HG02938 (cell line): ENCODE measurements around the gene MEIKIN.

Experiments used
- ATAC-seq: cut with Tn5 transposase; IDR thresholded peaks from one replicate; pipeline ENCODE4 v1.9.1; 2021; ENCODE audit warnings: mild to moderate bottlenecking, moderate library complexity; ENCODE audit not compliant: unreplicated experiment

The MEIKIN gene, protein sequence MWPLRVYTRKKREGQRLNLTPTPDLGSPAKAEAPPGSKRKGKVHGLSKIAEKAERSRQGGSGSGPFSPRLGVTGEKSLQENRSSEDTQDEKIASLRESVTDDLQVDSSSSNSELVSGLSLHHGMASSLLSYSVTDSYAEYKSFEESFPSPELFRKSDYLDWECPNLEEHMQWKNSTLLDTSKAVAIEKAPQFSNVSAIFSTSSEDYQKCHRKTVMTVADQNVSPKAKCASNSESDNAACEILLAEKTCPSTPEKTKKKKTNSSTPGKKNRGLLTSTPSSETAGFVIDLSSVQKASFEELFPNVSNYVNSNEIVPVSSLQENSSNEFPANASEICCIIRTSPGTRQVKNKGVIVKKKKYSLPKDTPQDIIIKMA

DNA sequence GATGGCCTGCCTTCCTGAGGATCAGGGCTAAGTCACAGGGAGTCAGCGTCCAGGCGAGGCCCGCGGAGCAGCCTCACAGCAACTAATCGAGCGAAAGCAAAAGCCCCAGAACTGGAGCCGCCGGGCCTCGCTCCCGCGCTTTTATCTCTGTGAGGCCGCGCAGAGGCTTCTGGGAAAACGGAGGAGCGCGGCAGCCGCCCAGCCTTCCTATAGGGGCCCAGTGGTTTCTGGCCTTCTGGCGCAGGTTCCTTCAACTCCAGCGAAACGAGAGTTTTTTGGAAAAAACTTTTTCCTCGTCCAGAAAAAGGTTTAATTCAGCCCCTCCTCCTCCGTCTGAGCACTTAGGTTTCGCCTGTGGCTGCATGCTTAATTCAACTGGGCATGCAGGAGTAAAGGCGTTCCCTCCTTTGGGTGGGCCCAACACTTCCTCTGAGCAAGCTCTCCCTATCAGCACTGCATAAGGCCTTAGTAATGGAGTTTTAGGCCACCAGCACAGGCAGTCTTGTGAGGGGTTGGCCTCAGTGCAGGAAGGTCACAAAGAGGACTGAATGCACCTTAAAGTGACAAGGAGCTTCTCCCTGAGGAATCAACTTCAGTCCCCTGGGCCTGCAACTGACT lies at the start of gene MEIKIN:
TSS of gene MEIKIN (minus strand) at position 113 of the 618 bp plus-strand sequence. CDS start 158 bp downstream, outside the sequence.
- ATAC-seq: no peak

DNA sequence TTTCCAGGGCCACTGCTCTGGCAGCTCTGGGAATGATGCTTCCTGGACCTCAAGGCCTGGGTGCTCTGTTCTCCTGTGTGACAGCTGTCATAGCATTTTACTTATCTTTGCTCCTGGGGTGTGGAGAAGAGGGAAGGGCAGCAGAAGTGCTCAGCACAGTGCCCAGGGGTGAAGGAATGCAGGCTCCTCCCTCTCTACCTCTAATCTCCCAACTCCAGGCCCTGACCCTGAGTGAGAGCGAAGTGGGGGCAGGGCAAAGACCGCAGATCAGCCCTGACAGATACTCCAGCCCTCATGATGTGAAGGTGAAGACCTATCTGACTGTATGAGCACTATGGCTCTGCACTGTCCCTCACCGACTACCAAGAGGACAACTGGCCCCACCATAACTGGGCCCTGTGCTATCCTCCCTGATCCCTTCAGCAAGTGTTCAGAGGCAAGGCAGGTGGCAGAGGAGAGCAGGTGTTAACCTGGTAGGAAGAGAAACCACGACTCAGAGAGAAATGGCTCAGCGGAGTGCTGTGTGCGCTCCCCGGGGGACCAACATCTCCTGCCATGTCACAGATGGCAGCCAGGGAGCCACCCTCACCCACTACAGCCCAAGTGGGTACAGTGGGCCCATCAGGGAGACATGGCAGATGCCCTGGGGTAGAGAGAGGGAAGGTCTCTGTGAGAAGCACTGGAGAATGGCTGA lies 49.2 kb upstream of the MEIKIN start:
- no peak for ATAC-seq

DNA sequence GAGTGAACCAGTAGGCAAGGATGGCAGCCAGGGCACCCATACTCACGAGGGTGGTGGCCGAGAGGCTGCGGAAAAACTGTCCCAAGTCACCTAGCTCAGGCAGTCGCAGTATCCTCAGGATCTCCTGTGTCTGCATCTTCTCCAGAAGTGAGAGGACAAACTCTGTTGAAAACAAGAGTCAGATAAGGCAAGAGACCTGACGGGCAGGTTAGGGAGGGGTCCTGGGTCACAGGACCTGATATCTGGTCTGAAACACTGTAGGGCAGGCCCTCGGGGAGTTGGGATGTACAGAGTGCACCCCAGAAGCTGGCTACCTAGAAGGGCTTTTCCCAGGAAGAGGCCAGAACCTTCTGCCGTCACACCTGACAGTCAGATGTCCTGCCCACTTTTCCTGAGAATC lies 48.6 kb upstream of the MEIKIN start:
- no peak for ATAC-seq

DNA sequence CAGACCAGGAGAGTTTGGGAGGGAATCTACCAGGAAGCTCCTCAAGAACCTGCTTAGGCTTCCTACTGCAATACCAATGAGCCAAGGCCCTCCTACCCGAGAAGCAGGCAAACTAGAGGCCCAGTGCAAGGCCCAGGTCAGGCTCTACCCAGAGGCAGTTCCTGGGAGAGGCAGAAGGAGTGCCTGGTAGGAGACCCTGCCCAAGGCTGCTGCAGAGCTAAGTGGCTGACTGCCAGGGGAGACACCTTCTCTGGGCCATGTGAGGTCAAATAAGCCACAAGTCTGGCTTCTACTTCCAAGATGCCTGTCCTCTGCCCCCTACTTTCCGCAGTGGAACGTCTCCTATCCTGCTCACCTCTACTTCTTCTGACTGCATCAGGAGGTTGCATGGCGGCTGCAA lies 48.2 kb upstream of the MEIKIN start:
- no peak for ATAC-seq

DNA sequence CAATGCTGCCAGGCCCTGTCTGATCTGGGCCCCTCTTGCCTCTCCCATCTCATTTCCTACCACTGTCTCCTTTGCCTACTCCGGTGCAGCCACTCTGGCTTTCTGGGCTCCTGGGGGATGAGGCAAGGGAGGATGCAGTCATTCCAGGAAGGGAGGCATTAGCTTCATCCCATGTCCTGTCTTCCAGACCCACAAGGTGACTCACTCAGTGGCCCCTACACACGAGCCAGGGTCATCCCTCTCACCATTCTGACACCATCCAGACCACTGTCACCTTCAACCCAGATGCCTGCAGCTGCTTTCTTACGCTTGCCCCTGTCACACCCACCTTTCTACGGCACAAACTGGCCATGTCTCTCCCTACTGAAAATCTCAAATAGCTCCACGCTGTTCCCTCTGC lies 46.9 kb upstream of the MEIKIN start:
- no peak for ATAC-seq

GRCh38 chr5:131991593-131992324 lies 46.3 kb upstream of the MEIKIN start:
- no peak for ATAC-seq

DNA sequence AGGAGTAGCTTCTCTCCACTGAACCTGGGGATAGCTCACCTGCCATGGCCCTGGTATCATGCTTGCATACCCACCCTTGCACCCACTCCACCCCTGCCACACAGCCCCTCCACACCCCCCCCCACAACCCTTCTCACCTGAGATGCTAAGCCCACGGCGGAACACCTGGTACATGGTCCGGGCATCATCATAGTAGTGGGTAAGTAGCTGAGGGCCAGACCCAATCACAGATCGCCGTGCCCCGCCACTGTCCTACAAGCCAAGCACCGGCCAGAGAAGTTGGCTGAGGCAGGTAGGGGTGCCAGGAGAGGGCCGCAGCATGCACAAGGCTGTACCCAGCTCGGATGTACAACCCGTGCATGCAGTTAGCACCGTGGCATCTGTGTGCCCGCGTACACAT lies 45.3 kb upstream of the MEIKIN start:
- no peak for ATAC-seq

DNA sequence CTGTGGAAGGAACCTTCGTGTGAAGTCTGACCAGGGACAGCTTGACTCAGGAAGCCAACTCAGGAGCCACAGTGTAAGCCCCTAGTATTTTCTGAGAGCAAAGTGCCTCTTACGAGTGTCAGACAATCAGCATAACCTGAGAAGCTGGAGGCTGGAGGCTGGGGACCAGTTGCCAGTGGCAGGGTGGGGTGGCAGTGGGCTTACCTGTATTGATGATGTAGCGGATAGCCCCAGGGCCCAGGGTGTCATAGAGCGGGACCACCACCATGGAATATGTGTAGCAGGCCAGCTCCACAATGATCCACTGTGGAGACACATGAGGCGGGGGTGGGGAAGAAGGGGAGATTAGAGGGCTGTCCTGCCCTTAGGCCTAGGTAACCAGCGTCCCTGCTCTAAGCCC lies 43.1 kb upstream of the MEIKIN start:
- no peak for ATAC-seq

- no peak for ATAC-seq
Measured at GRCh38 chr5:131987251-131987650, 41.8 kb upstream of the MEIKIN start.

DNA sequence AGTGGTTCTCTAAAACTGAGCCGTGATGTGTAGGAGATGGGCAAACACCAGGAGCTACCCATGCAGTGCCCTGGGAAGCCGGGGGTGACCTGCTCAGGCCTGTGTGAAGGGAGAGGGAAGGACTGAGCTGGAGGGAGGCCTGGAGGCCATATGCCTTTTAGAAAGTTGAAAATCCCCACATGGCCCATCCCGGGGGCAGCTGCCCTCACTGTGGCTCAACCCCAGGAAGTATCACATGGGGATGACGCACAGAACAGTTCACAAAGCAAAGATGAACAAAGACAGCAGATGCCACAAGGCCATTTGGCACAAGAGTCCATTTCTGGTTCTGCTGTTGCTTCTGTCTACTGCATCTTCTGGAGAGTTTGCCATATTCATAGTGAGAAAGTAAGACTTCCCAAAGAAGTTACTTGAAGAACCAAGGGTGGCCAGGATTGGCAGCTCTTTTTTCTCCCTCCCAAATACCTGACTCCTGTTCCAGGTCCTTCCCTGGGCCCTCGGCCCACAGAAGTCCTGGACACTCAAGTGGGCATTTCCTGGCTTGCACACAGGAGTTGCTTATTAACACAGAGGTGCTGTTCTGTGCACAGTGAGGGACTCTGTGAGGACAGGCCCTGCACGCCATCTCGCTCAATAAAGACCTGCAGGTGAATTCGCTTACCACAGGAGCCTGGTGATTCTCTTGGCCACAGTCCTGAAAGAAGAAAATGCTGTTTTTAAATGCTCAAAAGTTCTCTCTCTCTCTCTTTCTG lies 40.9 kb upstream of the MEIKIN start:
- no peak for ATAC-seq

- no peak for ATAC-seq
Measured at GRCh38 chr5:131984956-131985665, 39.6 kb upstream of the MEIKIN start.

GRCh38 chr5:131983244-131983771 lies 37.8 kb upstream of the MEIKIN start:
- ATAC-seq: no peak

DNA sequence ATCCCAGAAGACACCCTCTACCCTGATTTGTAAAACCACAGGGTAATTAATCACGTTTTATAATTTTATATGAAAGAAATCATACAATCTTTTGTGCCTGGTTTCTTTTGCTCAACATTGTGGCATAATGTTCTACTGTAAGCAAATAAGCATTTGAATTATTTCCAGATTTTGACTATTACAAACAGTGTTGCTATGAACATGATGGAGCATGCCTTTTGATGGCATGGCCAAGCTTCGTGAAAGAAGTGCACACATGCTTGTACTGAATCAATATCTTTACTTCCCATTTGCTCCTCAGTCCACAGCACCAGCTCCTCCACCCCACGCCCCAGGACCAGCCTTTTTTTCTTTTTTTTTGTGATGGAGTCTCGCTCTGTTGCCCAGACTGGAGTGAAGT lies 36.1 kb upstream of the MEIKIN start:
- ATAC-seq: no peak

DNA sequence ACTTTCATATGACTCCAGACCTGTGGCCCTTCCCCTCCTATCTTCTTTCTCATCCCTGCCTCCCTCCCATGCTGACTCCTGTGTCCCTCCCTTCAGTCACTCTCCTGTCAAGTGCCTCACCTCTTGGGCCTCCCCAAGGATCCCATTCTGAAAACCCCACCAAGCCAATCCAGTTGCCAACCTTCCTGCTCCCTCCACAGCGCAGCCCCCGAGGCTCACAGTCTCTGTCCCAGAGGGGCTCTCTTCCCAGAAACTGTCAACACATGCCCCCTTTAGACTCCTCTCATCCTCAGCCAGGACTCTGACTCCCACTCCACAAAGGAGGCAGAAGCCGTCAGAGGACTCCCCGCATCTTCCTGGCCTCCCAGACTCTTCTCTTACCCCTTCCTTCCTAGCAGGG lies 35.2 kb upstream of the MEIKIN start:
- ATAC-seq: no peak

DNA sequence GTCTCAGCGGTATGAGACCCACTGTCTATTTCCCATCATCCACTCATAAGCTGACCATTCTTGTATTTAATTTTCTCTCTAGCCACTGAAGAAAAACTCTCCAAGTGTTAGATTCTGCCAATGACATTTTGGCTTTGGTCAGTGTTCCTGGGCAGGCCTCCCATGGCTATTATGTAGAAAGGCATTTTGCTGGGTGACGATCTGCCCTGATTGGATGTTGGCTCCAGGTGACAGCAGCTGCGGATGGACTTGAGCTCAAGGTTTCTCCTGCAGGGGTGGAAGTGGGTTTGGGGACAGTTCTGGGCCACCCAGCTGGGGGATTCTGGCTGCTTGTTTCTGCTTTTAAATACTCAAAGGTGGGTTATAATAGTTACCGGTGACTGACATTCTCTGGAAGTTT lies 34.4 kb upstream of the MEIKIN start:
- no peak for ATAC-seq

- ATAC-seq: no peak
Measured at GRCh38 chr5:131977212-131977604, 31.7 kb upstream of the MEIKIN start.

- ATAC-seq: no peak
Measured at GRCh38 chr5:131976414-131977211, 31.1 kb upstream of the MEIKIN start.

DNA sequence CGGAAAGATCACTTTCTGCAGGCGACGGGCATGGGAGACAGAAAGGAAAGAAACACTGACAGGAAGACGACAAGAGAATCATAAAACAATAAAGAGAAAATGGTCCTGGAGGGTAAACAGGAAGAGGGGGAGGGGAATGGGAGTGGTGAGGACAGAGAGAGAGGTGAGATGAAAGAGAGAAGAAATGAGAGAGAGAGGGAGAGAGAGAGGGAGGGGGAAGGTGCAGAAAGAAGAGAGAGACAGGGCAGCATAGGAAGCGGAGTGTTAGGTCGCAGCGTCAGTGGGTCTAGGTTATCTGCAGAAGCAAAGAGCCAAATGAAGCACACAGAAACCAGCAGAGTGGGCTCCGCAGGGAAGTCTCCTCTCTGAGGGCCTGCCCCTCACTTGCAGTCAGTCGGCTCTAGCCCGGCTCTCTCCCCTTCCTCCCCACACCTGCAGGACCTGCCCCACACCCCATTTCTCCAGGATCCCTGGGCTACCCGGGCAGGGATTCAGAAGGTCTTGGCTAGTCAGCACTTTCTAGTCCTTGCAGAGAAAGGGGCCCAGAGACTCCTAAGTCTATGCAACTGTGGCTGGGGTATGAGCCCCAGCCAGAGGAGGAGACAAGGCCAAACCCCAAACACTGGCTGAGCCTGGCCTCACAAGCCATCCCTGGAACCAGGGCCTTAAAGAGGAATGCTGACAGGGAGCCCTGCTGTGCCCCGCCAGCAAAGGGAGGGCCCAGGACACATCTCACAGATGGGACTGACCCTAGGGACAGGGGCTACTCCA lies 29.7 kb upstream of the MEIKIN start:
- ATAC-seq: no peak
